ENCODE measurements around the gene LRRC4C. TPM values are rescaled to one million over a fixed set of nuclear protein-coding genes. Genes with fewer than 3 reads are reported as not detected.

LRRC4C gene
- total and polyA plus RNA-seq, 2 experiments from 2014 or later = not detected

GRCh38 chr11:41400819-41401382, 58.6 kb downstream of the LRRC4C start:
- no peak for DNase-seq
- Histone ChIP-seq H3K36me3 (ENCODE audit: low read depth) (no peaks in the 10 kb centered on the region), H3K4me2 (ENCODE audit: unreplicated experiment) (no peak overlapping the region), H3K4me3 (no peak overlapping the region), H3K4me1 (ENCODE audit: insufficient read depth) (no peaks in the 10 kb centered on the region), H3K27me3 (replicated peaks; ENCODE audit: insufficient read depth) (no peaks in the 10 kb centered on the region), H2AFZ (no peak overlapping the region), H3K9ac (no peak overlapping the region), H4K20me1 (ENCODE audit: insufficient read depth) (no peaks in the 10 kb centered on the region), H3K79me2 (ENCODE audit: insufficient read depth) (no peaks in the 10 kb centered on the region), H3K27ac (no peak overlapping the region), H3K9me3 (ENCODE audit: low read depth) (no peaks in the 10 kb centered on the region), H3F3A (ENCODE audit: insufficient read depth) (no peaks in the 10 kb centered on the region), H3K9me2 (ENCODE audit: insufficient read depth) (no peaks in the 10 kb centered on the region)
- in situ Hi-C loops (cut with MboI) = no loop called here
- TF ChIP-seq EZH2 (IDR thresholded peaks at IDR 0.05; ENCODE audit: insufficient read depth, poor library complexity, severe bottlenecking) = no peak
- TF ChIP-seq EZH2phosphoT487 (IDR thresholded peaks at IDR 0.05; ENCODE audit: insufficient read depth, low read depth) = no peak
- 57 to 58% methylated on average over 1 of the region's 1 CpG for WGBS, 2 experiments (ENCODE audit: low coverage in 1 of 2, low lambda C conversion rate in 2 of 2, missing lambda C conversion rate in 2 of 2)

- Histone ChIP-seq H3K27me3 (replicated peaks; ENCODE audit: insufficient read depth) (no peaks in the 10 kb centered on the region), H3K9me3 (ENCODE audit: low read depth) (no peaks in the 10 kb centered on the region), H2AFZ (no peak overlapping the region), H4K20me1 (ENCODE audit: insufficient read depth) (no peaks in the 10 kb centered on the region), H3K27ac (no peak overlapping the region), H3K4me1 (ENCODE audit: insufficient read depth) (no peaks in the 10 kb centered on the region), H3K9ac (no peak overlapping the region), H3F3A (ENCODE audit: insufficient read depth) (no peaks in the 10 kb centered on the region), H3K79me2 (ENCODE audit: insufficient read depth) (no peaks in the 10 kb centered on the region), H3K4me2 (ENCODE audit: unreplicated experiment) (no peak overlapping the region), H3K36me3 (ENCODE audit: low read depth) (no peaks in the 10 kb centered on the region), H3K9me2 (ENCODE audit: insufficient read depth) (no peaks in the 10 kb centered on the region), H3K4me3 (no peak overlapping the region)
- in situ Hi-C loops (cut with MboI) = no loop called here
- DNase-seq = no peak
- TF ChIP-seq EZH2 (IDR thresholded peaks at IDR 0.05; ENCODE audit: insufficient read depth, poor library complexity, severe bottlenecking) (no peak), EZH2phosphoT487 (IDR thresholded peaks at IDR 0.05; ENCODE audit: insufficient read depth, low read depth) (no peak)
- WGBS, 2 experiments (ENCODE audit: low coverage in 1 of 2, low lambda C conversion rate in 2 of 2, missing lambda C conversion rate in 2 of 2) = 2 to 3% methylated on average over 4 of the region's 4 CpGs
Measured at GRCh38 chr11:41400124-41400523, 59.3 kb downstream of the LRRC4C start.

- DNase-seq = no peak
- in situ Hi-C loops (cut with MboI) = no loop called here
- no peaks in the 10 kb centered on the region for H3K4me1 ChIP-seq (ENCODE audit: insufficient read depth)
- no peak overlapping the region for H3K4me2 ChIP-seq (ENCODE audit: unreplicated experiment)
- H3K9me3 ChIP-seq (ENCODE audit: low read depth) = no peaks in the 10 kb centered on the region
- WGBS, 2 experiments (ENCODE audit: low coverage in 1 of 2, low lambda C conversion rate in 2 of 2, missing lambda C conversion rate in 2 of 2) = 2 to 10% methylated on average over 2 of the region's 2 CpGs
- H3K9me2 ChIP-seq (ENCODE audit: insufficient read depth) = no peaks in the 10 kb centered on the region
- H2AFZ ChIP-seq = no peak overlapping the region
- H3K9ac ChIP-seq = no peak overlapping the region
- H3F3A ChIP-seq (ENCODE audit: insufficient read depth) = no peaks in the 10 kb centered on the region
- H3K27me3 ChIP-seq (replicated peaks; ENCODE audit: insufficient read depth) = no peaks in the 10 kb centered on the region
- H3K27ac ChIP-seq = no peak overlapping the region
- TF ChIP-seq EZH2 (IDR thresholded peaks at IDR 0.05; ENCODE audit: insufficient read depth, poor library complexity, severe bottlenecking) = no peak
- TF ChIP-seq EZH2phosphoT487 (IDR thresholded peaks at IDR 0.05; ENCODE audit: insufficient read depth, low read depth) = no peak
- no peak overlapping the region for H3K4me3 ChIP-seq
- H3K79me2 ChIP-seq (ENCODE audit: insufficient read depth) = no peaks in the 10 kb centered on the region
- no peaks in the 10 kb centered on the region for H3K36me3 ChIP-seq (ENCODE audit: low read depth)
- no peaks in the 10 kb centered on the region for H4K20me1 ChIP-seq (ENCODE audit: insufficient read depth)
Measured at GRCh38 chr11:41399323-41399722, 60.1 kb downstream of the LRRC4C start.

GRCh38 chr11:41398175-41398574, 61.3 kb downstream of the LRRC4C start:
- no peaks in the 10 kb centered on the region for H3F3A ChIP-seq (ENCODE audit: insufficient read depth)
- H3K9me2 ChIP-seq (ENCODE audit: insufficient read depth) = no peaks in the 10 kb centered on the region
- no peak overlapping the region for H3K9ac ChIP-seq
- no peak overlapping the region for H3K4me3 ChIP-seq
- H3K4me1 ChIP-seq (ENCODE audit: insufficient read depth) = no peaks in the 10 kb centered on the region
- H3K79me2 ChIP-seq (ENCODE audit: insufficient read depth) = no peaks in the 10 kb centered on the region
- no peak for DNase-seq
- no peaks in the 10 kb centered on the region for H4K20me1 ChIP-seq (ENCODE audit: insufficient read depth)
- no peak overlapping the region for H2AFZ ChIP-seq
- no peaks in the 10 kb centered on the region for H3K9me3 ChIP-seq (ENCODE audit: low read depth)
- in situ Hi-C loops (cut with MboI) = no loop called here
- no peak overlapping the region for H3K27ac ChIP-seq
- no peak overlapping the region for H3K4me2 ChIP-seq (ENCODE audit: unreplicated experiment)
- no peak for TF ChIP-seq EZH2 (IDR thresholded peaks at IDR 0.05; ENCODE audit: insufficient read depth, poor library complexity, severe bottlenecking)
- TF ChIP-seq EZH2phosphoT487 (IDR thresholded peaks at IDR 0.05; ENCODE audit: insufficient read depth, low read depth) = no peak
- H3K36me3 ChIP-seq (ENCODE audit: low read depth) = no peaks in the 10 kb centered on the region
- 13 to 14% methylated on average over 3 of the region's 3 CpGs for WGBS, 2 experiments (ENCODE audit: low coverage in 1 of 2, low lambda C conversion rate in 2 of 2, missing lambda C conversion rate in 2 of 2)
- H3K27me3 ChIP-seq (replicated peaks; ENCODE audit: insufficient read depth) = no peaks in the 10 kb centered on the region
